ENCODE data around the gene UNKL.

Gene UNKL

DNA sequence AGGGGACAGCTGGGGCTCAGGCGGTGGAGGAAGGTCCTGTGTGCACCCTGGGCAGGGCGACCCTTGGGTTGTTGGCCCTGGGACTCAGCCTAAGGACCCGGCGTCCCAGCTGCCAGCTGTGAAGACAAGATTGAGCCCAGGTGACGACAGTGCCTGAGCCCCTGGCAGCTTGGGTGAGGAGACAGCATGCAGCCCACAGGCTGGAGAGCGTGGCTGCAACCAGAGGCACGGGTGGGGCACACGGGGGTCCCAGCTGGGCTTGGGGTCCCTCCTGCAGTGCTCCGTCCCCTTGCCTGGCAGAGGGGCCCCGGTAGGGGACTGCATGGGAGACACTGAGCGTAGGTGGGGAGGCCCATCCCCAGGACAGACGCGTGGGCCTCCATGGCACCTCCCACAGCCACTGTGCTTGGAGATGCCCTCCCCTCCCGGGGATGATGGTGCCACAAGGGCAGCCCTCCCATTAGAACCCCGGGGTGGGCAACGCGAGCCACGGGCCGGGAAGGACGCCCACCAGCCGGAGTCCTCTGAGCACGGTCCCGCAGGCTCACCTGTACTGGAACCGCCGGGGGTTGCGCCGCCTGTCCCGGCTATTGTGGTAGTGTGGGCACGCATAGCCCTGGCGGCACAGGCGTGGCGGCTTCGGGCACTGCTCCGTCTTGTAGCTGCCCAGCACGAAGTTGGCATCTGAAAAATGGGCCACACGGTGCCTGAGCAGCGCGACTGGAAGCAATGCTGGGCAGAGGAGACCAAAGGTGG is 15.5 kb downstream of the UNKL start:
- no peak for DNase-seq

DNA sequence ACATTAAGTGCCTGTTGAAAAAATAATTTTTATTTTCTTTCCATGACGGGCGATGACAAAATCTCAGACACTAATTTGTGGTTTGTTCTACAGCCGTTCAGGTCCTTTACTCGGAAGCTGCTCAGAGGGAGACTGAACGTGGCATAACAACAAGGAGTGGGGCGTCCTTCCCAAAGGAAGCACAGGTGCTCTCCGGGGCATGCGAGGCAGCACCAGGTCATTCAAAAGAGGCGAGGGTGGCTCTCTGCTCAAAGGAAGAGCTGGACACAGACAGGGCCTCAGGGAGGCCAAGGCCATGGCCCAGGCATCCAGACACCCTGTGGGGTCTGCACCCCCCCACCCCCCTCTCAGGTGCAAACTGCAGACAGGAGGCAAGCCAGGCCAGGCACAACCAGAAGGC is 16.2 kb downstream of the UNKL start:
- no peak for DNase-seq

DNA sequence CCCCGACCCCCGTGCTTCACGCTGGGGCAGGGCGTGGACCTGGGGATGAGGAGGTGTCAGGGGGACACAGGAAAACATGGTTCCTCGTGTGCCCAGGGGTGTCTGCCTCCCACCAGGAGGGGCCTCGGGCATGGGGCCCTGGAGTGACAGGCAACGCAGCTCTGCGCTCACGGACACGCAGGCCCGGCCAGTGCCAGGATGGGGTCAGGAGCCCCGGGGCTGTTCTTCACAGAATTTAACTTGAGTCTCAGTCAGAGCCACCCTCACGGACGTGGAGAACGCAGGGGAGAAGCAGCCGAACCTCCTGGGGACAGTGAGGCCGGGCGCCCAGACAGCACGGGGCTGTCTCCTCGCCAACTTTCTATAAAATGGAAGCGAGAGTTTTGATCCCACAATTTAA is 16.7 kb downstream of the UNKL start:
- DNase-seq: no peak

- no peak for DNase-seq
These were observed 19.0 kb downstream of the UNKL start for GRCh38 chr16:1395444-1396031.

DNA sequence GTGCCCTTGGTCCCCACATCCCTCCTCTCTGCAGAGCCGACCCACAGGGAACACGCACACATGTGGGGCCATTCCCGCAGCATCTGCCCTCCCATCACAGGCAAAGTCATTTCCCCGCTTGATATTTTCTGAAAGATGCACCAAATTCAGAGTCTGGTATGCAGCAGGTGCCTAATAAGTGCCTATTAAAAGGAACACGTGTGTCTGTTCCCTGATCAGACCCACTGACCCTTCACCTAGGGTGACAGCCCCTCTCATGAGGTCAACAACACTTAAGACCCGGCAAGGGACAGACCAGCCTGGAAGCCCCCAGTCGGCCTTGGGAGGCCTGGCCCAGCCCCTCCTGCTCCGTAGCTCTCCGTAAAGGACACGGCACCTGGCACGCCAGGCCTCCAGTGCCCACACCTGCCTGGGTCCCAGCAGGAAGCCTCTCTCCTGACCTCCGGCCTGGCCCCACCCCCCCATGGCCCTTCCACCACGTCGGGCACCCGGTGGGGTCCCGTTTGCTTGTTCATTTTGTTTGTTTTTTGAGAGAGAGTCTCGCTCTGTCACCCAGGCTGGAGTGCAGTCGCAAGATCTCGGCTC is 20.0 kb downstream of the UNKL start:
- no peak for DNase-seq

DNA sequence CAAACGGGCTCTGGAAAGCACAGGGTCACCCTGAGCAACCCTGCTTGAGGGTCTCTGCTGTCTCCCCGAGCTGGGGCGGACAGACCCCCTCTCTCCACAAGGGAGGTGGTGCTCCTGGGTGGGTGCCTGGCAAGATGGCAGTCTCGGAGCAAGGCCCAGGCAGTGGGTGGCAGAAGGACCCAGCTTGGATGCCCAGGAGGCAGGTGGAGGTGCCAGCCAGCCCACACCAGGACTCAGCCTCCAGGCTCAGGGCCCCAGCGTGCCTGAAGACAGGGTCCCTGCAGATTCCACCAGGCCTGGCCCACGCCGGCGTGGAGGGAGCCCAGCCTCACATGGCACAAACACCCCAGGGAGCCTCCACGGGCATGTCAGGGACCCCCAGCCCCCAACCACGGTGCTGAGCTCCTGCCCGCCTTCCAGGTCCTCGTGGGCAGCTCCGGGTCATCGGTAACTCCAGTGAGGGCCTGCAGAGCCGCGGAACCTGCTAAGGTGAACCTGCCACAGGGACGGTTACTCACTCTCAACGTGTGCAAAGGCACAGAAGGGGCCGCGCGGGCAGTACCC is 20.8 kb downstream of the UNKL start:
- no peak for DNase-seq

DNA sequence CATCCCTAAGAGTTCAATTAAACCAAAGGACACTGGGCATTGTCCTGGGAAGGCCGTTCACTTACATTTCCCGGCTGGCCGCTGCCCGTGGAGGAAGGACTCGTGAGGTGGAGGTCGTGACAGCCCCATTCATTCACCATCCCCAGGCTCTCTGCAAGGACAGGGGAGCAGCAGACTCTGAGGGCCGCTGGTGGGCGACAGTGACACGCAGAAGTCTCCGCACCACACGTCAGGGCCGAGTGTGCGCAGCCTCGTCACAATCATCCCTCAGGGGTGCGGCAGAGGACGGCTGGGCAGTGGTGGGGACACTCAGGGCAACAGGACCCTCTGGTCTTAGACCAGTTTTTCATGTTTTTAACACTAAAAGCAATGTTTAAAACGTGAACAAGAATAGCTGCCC is 21.7 kb downstream of the UNKL start:
- no peak for DNase-seq

DNA sequence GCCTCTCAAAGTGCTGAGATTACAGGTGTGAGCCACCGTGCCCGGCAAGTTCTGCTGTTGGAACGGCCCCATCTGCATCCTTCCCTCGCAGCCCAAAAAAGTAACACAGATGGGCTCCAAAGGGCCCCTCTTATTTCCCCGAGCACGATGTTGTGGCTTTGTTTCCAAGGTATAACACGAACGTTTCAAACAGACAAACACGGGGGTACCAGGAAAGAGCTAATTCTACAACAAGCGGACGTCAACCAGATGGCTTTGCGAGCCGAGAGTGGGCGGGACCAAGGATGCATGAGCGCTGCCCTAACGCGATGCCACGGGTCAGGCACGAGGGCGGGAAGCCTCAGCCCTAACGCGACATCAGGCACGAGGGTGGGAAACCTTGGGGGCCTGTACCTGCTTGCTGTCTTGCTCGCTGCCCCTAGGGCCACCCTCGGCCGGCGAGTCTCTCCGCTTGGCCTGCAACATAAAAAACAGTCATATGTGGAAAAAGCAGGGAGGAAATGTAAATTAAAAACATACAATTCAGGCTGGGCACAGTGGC is 24.2 kb downstream of the UNKL start:
- no peak for DNase-seq

DNA sequence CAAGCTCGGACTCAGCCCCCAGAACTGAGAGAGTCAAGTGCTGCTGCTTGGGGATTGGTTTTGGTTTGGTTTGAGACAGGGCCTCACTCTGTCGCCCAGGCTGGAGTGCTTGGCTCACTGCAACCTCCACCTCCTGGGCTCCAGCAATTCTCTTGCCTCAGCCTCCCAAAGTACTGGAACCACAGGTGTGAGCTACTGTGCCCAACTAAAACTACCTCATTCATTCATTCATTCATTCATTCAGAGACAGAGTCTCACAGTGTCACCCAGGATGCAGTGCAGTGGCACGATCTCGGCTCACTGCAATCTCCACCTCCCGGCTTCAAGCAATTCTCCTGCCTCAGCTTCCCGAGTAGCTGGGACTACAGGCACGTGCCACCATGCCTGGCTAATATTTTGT is 24.7 kb downstream of the UNKL start:
- DNase-seq: no peak

DNA sequence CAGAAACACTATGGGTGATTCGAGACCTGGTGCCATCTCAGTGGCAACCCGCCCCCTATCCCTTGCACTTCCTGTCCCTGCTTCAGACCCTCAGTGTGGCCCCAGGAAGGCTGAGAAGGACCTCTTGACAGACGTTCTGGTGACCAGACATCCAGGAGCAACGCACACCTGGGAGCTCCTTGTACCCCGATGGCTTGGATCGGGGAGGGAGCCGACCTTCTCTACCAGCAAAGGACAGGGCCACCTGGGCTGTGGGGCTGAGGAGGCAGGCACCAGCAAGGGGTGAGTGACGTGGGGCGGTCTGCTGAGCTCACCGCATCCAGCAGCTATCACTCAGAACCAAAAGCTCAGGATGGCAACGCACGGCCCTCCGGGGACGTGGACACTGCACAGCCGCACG is 27.2 kb downstream of the UNKL start:
- DNase-seq: no peak

GRCh38 chr16:1385232-1385631 is 29.3 kb downstream of the UNKL start:
- DNase-seq: no peak

DNA sequence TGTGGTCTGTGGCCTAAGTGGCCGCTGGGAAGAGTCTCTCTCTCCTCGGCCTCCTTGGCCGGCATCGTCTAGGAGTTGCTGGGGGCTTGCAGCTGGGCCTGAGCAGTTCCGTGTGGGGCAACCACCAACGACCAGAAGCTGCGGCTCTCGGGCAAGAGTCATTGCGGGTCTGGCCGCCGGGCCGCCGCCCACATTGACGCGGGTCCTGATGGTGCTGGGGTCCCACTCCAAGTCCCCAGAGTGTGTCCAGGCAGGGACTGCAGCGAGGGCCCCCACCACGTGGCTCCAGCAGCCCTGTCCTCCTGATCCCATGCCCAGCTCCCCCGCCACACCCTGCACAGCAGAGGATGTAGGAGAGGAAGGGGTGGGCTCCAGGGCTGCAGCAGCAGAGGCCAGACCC is 30.9 kb downstream of the UNKL start:
- DNase-seq: no peak

GRCh38 chr16:1381612-1382406 is 32.7 kb downstream of the UNKL start:
- DNase-seq: no peak

DNA sequence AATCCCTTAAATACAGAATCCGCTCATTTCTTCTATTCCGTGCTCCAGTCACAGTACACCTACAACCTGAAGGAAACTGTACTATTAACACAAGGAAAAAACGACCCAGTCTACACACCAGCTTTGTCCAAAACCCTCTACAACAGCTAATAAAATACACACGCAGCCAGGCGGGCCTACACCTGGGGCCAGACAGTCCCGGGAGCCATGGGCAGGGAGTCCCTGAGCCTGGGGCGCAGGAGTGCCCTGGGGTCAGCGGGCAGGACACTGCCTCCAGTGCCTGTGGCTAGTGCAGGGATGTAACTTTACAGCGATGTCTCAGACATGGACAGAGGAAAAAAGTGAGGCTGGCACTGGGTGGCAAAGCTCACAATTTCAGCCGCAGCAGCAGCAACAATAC is 34.3 kb downstream of the UNKL start:
- DNase-seq: no peak

GRCh38 chr16:1379304-1380076 is 35.0 kb downstream of the UNKL start:
- peak; percentile 44 for DNase-seq

- DNase-seq: peak; percentile 64
These were observed 35.6 kb downstream of the UNKL start for GRCh38 chr16:1378804-1379303.

GRCh38 chr16:1378087-1378803 is 36.3 kb downstream of the UNKL start:
- no peak for DNase-seq

DNA sequence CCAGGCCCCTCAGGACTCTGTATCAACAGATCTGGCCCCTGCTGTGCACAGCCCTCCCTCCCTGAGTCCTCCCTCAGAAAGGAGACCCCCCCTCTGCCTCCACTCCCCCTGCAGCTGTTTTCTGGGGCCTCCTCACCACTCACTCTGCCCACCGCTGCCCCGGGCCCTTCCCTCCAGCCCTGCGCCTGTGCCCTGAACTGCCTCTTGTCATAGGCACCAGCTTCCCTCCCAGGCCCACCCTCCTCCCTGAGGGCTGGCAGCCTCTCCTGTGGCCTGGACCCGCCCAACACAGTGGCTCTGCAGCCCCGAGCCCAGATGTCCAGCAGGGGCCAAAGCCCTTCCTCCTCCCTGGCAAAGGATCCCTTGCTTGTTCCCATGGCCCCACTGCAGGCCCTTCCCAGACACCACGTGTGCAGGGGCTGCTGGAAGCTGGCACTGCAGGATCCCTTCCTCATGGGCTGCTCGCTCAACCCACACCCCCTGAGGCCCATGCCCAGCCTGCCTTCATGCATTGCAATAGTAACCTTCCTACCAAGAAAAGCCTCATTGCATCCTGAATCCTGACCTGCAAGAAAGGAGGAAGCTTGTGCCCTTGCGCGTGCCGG is 37.0 kb downstream of the UNKL start:
- no peak for DNase-seq

- no peak for DNase-seq
These were observed 38.6 kb downstream of the UNKL start for GRCh38 chr16:1375741-1376410.

DNA sequence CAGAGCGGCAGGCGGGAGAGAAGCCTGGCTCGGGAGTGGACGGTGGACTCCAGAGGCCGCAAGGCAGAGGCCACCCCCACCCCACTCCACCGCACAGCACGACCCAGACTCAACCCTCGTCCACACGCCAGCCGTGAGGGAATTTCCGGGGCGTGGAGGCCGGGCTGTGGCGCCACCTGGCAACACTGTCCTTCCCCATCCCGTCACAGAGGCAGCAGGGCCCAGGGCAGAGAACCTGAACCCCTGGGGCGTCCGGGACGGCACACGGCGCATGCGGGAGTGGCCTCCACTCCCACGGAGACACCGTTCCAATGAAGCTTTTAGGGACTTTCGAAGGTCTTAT is 39.2 kb downstream of the UNKL start:
- no peak for DNase-seq

Data from right hindlimb (tissue), 1 donor.